ENCODE data around the gene NRSN2.

Gene NRSN2

DNA sequence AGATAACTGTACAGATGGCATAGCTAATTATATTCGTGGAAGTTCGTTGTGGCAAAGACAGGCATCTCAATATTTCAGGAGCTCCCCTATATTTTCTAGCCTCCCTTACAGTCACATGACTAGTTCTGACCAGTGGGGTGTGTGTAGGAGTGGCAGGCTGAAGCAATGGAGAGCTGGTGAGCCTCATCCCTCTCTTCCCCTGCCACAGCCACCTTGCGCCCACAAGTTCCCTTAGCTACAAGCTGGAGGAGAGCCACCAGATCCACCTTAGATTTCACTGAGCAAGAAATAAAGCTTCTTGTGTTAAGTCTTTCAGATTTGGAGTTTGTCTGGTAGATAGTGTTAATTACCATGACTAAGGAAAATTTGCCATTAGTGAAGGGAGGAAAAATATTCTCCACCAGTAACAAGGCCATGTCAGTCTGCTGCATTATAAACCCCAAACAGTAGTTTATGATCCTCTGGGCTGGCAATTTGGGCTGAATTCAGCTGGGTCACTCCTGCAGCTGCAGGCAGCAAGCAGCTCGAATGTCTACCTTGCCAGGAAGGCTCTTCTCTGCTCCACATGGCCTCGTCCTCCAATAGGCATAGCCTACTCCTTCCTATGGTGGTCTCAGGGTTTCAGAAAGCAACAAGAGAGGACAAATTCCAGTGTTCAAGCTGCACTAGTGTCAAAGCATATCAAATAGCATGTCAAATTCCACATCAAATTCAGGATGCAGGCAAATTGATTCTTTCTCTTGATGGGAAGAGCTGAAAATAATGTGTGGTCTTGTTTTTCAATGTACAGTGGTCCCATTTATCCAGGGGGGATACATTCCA, 53.8 kb downstream of the NRSN2 start:
- DNase-seq: no peak

DNA sequence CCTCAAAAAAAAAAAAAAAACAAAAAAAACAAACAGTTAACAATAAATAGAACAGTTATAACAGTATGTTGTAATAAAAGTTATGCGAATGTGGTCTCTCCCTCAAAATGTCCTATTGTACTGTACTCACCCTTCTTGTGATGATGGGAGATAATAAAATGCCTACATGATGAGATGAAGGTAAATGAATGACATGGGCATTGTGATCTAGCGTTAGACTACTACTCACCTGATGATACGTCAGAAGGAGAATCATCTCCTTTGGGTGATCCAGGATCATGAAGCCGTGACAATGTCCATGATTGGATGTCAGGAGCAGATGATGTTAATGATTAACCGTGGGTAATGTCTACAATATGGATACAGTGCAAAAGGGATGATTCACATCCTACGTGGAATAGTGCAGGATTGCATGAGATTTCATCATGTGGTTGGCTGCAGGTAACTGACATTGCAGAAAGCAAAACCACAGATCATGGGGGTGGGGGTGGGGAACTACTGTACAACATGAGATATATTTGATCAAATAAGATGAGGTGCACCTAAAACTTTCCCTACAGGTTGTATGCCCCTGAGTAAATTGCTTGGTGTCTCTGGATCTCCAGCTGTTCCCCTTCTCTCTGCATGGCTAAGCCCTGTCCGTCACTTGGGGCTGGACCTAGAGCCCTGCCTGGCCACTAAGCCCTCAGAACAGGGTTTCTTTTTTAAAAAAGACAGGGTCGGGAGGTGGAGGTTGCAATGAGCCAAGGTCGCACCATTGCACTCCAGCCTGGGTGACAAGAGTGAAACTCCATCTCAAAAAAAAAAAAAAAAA, 55.0 kb downstream of the NRSN2 start:
- no peak for DNase-seq

DNA sequence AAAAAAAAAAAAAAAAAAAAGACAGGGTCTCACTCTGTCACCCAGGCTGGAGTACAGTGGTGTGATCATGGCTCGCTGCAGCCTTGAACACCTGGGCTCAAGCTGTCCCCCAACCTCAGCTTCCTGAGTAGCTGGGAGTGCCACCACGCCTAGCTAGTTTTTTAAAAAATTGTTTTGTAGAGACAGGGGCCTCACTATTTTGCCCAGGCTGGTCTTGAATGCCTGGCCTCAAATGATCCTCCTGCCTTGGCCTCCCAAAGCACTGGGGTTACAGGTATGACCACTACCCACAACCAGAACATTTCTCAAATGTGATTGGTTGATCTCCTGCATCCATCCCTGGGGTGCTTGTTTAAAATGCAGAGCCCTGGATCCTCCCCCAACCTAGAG, 55.6 kb downstream of the NRSN2 start:
- no peak for DNase-seq

DNA sequence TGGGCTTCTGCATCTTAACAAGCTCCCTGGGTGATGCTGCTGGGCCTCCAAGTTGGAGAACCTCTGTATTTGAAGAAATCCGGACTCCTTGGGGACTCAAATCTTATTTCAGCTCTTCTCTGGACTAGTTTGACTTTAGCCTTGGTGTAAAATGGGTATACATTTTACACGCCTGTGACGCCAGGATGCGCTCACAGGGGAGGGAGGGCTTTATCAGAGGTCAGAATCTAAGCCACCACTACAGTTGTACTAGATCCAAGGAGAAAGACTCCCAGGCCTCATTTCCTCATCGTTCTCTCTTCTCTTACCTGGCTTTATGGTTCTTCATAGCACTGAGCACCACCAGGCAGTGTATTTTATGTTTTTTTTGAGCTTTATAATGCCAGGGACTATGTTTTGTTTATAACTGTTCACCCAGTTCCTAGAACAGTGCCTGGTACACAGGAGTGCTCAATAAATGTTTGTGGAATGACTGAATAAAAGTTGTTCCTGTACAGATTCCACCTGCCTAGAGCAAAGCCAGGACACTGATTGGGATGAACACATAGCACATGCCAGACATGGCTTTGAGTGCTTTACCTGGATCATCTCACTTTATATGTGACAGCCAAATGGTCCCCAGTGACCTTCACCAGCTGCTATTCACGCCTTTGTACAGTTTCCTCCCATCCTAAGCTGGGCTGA, 56.1 kb downstream of the NRSN2 start:
- no peak for DNase-seq

DNA sequence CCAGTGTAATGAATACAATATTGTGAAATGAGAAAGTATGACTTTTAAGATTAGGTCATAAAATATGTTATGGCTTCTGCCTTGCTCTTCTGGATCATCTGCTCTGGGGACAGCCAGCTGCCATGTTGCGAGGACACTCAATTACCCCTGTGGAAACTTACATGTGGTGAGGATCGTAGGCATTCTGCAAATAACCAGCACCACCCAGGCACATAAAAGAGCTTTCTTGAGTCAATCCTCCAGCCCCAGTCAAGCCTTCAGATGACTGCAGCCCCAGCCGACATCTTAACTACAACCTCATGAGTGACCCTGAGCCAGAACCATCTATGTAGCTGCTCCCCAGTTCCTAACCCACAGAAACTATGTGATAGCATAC, 56.7 kb downstream of the NRSN2 start:
- no peak for DNase-seq

DNA sequence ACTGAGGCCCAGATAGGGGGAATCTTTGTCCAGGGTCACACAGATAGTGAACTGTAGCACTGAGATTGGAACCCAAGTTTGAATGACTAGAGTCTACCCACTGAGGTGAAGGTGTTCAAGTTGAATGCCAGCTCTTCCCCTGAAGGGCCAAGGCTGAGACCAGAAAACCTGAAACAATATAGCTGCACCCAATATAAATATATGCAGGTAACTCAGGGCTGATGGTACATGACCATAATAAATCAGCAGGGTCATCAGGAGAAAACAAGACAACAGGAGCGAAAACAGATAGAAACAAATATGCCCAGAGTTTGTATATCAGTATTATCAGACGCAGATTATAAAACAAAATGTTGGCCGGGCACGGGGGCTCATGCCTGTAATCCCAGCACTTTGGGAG, 57.2 kb downstream of the NRSN2 start:
- DNase-seq: no peak

Data from NCI-H748 treated with DMSO at 0.1 percent for 48 hours (cell line).